ENCODE data around the gene TTC7B.

DNA sequence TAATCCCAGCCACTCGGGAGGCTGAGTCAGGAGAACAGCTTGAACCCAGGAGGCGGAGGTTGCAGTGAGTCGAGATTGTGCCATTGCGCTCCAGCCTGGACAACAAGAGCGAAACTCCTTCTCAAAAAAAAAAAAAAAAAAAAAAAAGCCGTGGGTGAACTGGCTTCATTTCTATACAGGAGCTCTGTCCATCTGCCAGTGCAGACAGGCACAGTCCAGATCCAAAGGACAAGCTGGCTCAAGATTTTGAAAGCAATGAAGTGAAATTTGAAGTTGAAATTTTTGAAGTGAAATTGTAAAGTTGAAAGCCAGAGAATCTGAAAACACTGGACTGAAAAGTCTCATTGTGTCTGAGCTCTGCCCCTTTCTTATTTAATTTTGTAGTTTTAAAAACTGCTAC is 284.7 kb downstream of the TTC7B start:
- TF ChIP-seq EZH2 (IDR thresholded peaks at IDR 0.05; ENCODE audit: insufficient read depth, poor library complexity, severe bottlenecking), result no peak
- no peak for TF ChIP-seq EZH2phosphoT487 (IDR thresholded peaks at IDR 0.05; ENCODE audit: insufficient read depth, low read depth)
